Activated T-helper 9 cell treated with anti-CD3 and anti-CD28 coated beads, Interleukin-2, amount 50 U/mL, for 16 hours (primary cell): Measurements from ENCODE around the gene RGS19.

Experiments
- DNase-seq: peaks from one replicate; pipeline ENCODE4 v3.0.0-alpha.2; 2020; ENCODE audit warnings: low read depth

Gene RGS19

DNA sequence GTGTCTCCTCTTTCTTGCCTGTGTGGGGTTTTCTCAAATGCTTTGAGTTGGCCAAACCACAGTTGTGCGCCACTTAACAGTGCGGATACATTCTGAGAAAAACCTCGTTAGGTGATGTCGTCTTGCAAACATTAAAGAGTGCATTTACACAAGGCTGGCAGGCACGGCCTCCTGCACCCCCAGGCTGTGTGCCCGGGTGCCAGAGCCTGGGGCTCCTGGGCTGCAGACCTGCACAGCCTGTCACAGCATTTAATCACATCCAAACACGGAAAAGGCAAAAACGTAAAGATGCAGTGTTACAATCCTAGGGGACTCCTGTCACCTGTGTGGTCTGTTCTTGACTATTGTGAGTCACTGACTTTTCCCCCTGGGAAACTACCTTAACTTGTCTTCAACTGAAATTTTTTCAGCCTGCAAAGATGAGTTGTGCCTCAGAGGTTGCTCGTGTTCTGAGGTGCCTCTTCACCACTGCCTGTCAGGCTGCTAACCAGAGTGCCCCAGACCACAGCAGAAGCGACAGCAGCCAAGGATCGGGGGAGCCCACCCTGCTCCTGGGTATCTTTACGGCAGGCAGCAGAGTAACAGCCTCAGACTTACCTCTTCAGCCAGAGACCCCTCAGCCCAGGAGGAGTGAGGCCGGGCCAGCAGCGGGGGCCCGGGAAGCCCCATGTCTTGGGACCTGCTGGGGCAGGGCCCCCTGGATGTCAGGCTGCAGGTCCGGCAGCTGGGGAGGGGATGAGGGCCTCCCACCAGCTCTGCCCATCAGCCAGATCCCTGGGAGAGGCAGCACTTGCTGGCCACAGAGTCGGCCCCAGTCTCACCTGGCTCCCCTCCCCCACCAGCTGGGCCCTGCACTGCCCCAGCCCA lies 44.0 kb downstream of the RGS19 start:
- DNase-seq = no peak

DNA sequence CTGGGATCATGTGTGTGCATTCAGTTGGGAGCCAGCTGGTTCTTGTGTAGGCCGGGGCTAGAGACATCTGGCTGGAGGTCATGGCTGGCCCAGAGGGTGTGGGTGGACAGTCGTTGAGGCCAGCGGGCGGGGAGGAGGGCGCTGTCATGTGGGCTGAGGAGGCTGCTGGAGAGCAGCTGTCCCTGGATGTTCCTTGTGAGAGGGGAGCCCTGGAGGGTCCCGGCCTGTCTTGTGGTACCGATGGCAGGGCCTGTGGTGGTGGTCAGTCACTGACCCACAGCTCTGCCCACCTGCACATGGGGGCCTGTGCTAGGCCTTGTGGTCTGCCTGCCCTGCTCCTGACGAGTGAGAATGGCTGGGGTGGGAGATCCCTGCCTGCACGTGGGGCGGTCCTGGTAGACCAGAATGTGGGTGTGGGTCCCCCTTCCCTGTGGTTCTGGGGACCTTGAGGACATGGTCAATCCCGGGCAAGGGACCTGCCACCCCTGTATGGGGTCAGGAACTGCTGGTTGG lies 45.3 kb downstream of the RGS19 start:
- no peak for DNase-seq

DNA sequence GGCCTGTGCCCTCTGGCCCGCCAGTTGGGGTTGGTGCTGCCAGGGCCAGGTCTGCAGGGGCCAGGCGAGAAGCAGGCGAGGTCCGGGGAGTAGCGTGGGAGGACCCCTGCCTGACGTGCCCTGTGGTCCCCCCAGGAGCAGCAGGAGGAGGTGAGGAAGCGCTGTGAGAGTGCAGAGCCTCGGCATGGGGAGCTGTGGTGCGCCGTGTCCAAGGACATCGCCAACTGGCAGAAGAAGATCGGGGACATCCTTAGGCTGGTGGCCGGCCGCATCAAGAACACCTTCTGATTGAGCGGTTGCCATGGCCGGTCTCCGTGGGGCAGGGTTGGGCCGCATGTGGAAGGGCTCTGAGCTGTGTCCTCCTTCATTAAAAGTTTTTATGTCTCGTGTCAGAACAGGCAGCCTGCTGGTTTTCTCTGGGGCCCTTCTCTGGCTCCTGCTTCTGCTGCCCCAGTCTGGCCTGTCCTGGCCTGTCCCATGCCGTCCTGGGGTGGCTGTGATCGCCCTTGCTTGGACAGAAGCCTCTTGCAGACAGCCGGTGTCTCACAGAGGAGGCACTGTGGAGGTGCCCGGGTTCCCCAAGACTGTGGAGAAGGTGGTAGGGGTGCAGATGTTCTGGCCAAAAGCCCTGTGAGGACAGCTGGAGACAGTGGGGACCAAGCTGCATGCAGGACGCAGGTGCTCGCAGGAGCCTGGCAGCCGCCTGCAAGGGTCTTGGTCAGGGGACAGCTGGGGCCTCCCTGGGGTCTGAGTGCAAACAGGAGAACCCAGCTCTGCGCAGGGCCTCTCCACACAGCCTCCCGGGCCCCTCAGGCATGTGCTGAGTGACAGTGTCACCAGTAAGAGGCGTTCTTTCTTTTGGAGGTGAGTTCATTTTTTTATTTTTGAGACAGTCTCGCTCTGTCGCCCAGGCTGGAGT lies 46.4 kb downstream of the RGS19 start:
- no peak for DNase-seq

DNA sequence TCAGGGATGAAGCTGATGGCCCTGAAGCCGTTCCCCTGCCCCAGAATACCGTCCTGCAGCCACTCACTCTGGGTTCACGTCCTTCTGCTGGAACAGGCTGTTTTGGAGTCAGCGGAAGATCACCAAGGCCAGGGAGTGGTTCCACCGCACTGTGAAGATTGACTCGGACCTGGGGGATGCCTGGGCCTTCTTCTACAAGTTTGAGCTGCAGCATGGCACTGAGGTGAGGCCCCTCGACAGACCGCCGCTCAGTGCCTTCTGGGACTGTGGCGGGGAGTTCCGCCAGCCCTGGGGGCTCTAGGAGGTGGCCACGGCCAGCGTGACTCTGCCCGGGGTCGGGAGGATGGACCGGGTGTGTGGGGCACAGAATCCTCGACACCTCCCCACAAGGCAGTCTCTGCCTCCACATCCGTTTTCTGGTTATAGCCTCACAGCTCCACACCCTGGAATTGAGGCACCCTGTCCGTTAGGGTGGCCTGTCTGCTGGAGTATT lies 47.5 kb downstream of the RGS19 start:
- DNase-seq = no peak

DNA sequence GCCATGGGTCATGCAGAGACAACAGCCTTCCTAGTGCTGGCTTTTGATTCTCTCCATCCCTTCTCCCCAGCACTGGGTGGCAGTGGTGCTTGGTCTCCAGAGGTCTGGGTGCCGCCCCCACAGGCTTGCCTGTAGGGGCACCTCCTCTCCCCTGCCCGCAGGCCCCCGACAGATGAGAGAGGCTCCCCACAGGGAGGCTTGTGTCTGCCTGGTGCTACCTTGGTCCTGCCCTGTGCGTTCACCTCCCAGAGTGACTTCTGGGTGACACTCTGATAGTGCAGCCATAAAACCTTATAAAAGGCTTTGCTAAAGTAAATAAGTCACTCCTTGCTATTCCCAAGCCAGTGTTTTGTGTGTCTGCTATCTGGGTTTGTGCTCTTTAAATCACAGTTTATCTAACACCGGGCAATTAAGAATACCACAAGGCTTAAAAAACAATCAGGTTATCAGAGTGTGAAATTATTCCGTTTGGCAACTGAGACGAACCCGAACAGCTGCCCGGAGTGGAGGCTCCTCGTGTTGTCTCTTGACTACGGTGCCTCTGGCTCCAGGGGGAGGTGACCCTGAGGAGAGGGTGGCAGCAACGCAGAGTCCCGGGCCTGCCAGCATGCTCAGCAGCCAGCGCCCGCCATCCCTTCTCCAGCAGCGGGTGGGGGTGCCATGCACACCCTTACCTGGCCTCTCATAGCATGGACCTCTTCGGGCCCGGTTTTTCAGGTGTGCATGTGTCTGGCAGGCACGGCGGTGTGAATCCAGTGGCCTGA lies 48.8 kb downstream of the RGS19 start:
- DNase-seq = no peak

DNA sequence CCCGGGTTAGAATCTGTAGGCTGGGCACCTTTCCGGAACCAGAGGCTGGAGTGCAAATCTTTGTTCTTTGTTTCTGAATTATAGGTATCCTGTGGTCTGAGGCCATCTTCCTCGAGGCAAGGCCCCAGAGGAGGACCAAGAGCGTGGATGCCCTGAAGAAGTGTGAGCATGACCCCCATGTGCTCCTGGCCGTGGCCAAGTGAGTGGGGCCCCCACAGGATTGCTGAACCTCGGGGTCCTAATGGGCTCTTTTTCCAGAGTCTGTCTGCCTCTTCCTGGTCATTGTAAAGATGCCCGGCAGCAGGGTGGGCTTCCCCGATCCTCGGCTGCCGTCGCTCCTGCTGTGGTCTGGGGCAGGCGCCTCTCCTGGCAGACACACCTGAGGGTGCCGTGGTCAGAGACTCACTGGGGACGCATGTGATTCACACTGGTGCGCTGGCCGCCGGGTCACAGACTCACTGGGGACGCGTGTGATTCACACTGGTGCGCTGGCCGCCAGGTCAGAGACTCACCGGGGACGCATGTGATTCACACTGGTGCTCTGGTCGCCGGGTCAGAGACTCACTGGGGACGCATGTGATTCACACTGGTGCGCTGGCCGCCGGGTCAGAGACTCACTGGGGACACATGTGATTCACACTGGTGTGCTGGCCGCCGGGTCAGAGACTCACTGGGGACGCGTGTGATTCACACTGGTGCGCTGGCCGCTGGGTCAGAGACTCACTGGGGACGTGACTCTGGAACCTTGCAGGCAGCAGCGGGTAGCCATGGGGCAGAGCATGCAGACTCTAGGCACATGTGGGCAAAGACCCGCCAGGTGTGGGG lies 49.8 kb downstream of the RGS19 start:
- DNase-seq = no peak

DNA sequence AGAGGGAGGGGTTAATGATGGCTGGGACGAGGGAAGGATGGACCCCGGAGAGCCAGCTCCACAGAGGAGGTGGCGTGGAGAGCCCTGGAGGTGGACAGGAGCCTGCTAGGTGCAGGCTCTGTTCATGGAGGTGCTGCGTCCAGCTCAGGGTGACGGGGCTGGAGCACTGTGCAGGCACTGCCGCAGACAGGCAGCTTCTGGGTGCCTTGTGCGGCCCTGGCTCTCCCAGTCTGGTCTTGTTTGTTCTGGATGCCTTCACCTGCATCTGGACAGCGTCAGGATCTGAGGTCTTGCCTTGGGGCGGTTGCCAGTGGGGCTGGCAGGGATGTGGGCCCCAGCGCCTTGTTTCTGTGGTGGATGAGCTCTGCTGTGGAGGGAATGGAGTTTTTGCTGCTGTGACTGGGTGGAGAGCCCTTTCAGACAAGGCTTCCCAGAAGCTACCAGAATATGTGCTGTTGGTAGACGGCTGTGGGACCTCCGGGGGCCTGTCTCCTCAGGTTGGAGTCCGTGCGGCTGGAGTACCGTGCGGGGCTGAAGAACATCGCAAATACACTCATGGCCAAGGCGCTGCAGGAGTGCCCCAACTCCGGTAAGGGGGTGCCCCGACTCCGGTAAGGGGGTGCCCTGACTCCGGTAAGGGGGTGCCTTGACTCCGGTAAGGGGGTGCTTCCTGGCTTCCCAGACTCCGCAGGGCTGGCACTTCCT lies 51.2 kb downstream of the RGS19 start:
- DNase-seq = no peak

DNA sequence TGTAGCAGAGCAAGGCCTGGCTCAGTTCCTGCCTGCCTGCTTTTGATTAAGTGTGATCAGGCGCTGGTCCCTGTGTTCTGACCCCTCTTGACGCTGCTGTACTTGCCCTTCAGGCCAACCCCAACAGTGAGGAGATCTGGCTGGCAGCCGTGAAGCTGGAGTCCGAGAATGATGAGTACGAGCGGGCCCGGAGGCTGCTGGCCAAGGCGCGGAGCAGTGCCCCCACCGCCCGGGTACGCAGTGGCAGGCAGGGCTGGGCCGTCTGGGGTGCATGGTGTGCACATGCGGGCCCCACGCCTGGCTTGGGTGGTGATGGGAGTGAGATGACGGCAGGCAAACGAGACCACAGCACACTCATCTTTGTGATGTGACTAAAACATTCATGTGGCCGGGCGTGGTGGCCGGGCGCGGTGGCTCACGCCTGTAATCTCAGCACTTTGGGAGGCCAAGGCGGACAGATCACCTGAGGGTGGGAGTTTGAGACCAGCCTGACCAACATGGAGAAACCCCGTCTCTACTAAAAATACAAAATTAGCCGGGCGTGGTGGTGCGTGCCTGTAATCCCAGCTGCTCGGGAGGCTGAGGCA lies 53.4 kb downstream of the RGS19 start:
- no peak for DNase-seq

DNA sequence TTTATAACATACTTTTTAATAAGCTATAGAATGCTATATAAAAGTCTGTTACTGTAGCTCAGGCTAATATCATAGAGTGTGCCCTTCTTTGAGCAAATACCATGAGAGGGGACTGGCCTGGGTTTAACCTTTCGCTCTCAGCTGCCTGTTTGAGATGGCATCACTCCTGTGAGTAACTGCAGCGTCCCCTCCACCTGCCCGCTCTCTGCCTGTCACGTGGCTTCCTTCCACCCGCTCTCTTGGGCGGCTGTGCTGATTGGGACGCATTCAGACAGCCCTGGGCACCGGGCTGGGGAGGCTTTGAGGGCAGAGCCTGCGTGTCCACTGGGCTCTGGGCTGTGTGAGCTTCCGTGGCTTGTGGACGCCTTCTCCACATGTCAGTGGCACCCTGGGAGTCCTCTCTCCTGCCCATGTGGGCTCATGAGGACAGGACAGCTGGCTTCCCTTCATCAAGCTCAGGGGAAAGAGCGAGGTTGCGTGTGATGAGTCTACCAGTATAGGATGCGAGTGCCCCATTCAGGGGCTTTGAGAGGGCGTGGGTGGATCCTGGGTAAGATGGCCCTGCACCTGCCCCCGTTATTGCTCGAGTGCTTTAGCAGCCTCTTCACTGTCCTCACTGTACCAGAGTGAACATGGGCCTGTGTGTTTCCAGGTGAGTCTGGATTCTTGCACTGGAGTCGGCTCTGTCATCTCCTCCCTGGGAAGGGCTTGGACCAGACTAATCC lies 54.1 kb downstream of the RGS19 start:
- DNase-seq = no peak

DNA sequence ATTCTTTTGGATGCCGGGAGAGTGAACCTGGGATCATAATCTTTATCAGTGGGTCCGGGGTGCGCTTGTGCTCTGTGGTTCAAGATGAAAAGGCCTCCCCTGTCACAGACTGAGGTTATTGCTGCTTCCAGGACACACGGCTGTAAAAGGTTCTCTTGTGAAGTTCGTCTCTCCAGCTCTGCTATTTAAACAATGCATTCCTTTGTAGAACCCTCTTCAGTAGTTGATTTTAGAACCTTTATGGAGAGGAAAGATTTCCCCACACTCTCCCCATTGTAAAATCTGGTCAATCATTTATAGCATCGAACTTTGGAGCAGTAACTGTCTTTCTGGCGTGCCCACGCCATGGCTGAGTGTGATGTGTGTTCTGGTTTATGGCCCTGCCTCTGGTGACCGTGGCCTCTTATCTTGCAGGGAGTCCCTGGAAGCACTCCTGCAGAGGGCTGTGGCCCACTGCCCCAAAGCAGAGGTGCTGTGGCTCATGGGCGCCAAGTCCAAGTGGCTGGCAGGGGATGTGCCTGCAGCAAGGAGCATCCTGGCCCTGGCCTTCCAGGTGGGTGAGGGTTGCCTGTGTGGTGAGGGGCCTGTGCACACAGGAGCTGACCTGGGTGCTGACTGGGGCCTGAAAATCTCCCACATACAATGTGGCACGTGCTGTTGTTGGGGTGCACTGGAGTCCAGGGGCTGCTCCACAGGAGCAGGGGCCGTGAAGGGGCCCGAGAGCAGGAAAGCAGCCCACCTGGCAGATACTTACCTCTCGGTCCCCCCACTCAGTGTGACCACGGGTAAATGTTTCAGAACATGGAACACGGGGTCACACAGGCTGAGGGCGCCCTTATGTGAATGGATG lies 55.0 kb downstream of the RGS19 start:
- DNase-seq = no peak

DNA sequence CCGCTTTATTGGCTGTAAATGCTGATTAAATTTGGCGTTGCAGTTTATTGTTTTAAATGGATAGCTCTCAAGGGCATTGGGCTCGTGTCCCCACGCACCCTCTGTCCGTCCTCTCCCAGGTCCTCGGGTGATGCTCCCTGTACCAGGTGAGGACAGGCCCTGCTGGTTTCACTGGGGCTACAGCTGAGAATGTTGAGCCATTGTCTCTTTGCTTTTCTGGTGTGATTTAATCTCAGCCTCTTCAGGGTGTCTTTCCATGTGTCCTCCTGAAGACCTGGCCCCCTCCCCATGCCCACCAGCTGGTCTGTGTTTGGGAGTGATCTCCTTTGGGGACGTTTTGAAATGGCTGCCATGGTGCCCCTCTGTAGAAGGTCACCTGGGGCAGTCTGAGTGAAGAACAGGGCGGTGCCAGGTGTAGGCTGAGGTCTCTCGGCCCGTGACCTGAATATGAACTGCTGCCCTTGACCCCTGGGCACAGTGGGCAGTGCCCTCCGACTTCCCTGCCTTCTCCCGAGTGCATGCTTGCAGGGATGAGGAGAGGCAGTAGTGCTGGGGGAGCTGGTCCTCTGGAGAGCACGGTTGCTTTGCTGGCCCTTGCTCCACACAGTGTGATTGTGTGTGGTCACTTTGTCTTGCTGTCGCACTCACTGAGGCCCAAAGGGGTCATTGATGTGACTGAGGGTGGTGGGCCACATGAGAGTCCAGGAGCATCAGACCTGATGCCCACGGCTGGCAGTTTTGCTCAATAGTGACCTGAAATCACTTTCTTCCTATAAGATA lies 55.8 kb downstream of the RGS19 start:
- no peak for DNase-seq
